ENCODE results near the gene EN2. TPM values are rescaled to one million over a fixed set of nuclear protein-coding genes. Genes with fewer than 3 reads are reported as not detected.

The EN2 gene
- total and polyA plus RNA-seq, 3 donors from 2014 or later: 0.81 to 1.6 (median 1.6) TPM

- Histone ChIP-seq H3K4me1 (peaks cover 8% of the 10 kb centered on the region), H3K27me3 (no peaks in the 10 kb centered on the region), H3K9me3 (no peaks in the 10 kb centered on the region), H3K36me3 (ENCODE audit: low read depth, missing control alignments) (no peaks in the 10 kb centered on the region), H3K4me3 (peak overlapping the region in 1 of 2 donors; percentile 53), H3K27ac (no peak overlapping the region)
- TF ChIP-seq POLR2A (IDR thresholded peaks at IDR 0.05): no peak
- no peak for TF ChIP-seq CTCF (IDR thresholded peaks at IDR 0.05)
- no peak for DNase-seq
- intact Hi-C loops (cut with DNase I; ENCODE audit: low total_unique reads): no loop called here
- WGBS, 2 donors: 4 to 8% methylated on average over 18 to 76 of the region's 78 CpGs
Measured at GRCh38 chr7:155466814-155467733, 9.1 kb downstream of the EN2 start.

- WGBS, 2 donors: 3 to 5% methylated on average over 39 to 56 of the region's 70 CpGs
- Histone ChIP-seq H3K36me3 (ENCODE audit: low read depth, missing control alignments) (no peaks in the 10 kb centered on the region), H3K9me3 (no peaks in the 10 kb centered on the region), H3K27me3 (no peaks in the 10 kb centered on the region), H3K4me1 (peaks cover 8% of the 10 kb centered on the region), H3K27ac (no peak overlapping the region), H3K4me3 (peak overlapping the region; percentile 15 to 53)
- intact Hi-C loops (cut with DNase I; ENCODE audit: low total_unique reads): no loop called here
- TF ChIP-seq POLR2A (IDR thresholded peaks at IDR 0.05) (no peak), CTCF (IDR thresholded peaks at IDR 0.05) (no peak)
- DNase-seq: no peak
Measured at GRCh38 chr7:155467846-155468784, 10.2 kb downstream of the EN2 start.

- intact Hi-C loops (cut with DNase I; ENCODE audit: low total_unique reads): no loop called here
- H3K27ac ChIP-seq: no peak overlapping the region
- TF ChIP-seq CTCF (IDR thresholded peaks at IDR 0.05) (no peak), POLR2A (IDR thresholded peaks at IDR 0.05) (no peak)
- no peak for DNase-seq
- no peaks in the 10 kb centered on the region for H3K36me3 ChIP-seq (ENCODE audit: low read depth, missing control alignments)
- no peaks in the 10 kb centered on the region for H3K9me3 ChIP-seq
- H3K4me1 ChIP-seq: peaks cover 8% of the 10 kb centered on the region
- H3K27me3 ChIP-seq: no peaks in the 10 kb centered on the region
- WGBS, 2 donors: 10 to 13% methylated on average over 10 of the region's 10 CpGs
- H3K4me3 ChIP-seq: peak overlapping the region in 1 of 2 donors; percentile 53
Measured at GRCh38 chr7:155468785-155469148, 10.8 kb downstream of the EN2 start.

- no peaks in the 10 kb centered on the region for H3K36me3 ChIP-seq (ENCODE audit: low read depth, missing control alignments)
- no peaks in the 10 kb centered on the region for H3K27me3 ChIP-seq
- no peak overlapping the region for H3K27ac ChIP-seq
- peaks cover 8% of the 10 kb centered on the region for H3K4me1 ChIP-seq
- no peak for DNase-seq
- intact Hi-C loops (cut with DNase I; ENCODE audit: low total_unique reads): no loop called here
- 21 to 34% methylated on average over 12 of the region's 12 CpGs for WGBS, 2 donors
- no peak for TF ChIP-seq POLR2A (IDR thresholded peaks at IDR 0.05)
- TF ChIP-seq CTCF (IDR thresholded peaks at IDR 0.05): no peak
- no peak overlapping the region for H3K4me3 ChIP-seq
- no peaks in the 10 kb centered on the region for H3K9me3 ChIP-seq
Measured at GRCh38 chr7:155469311-155470185, 11.6 kb downstream of the EN2 start.
